Natural killer cell (primary cell): ENCODE data around the gene NKX1-2. TPM values are rescaled to one million over a fixed set of nuclear protein-coding genes. Genes with fewer than 3 reads are reported as not detected.

ENCODE experiments used
- ATAC-seq, 3 donors: fragments of 150-1000 bp in 2 of 3; fragments of 200-7000 bp in 1 of 3; cut with Tn5 transposase; 1 replicate in 1 of 3; 2 replicates in 2 of 3; pipeline ENCODE4 v1.10.0; 2021; ENCODE audit warnings: mild to moderate bottlenecking in 2 of 3, moderate library complexity in 2 of 3
- DNase-seq, 2 donors: peaks; one replicate each; pipeline versions ENCODE4 v3.0.0 to v3.0.0-alpha.2; 2013 to 2021; ENCODE audit warnings: mixed read lengths in 1 of 2
- H3K27ac ChIP-seq: one replicate; pipeline ENCODE4 v1.5.1; 2013; ENCODE audit warnings: mild to moderate bottlenecking, low read length
- H3K27me3 ChIP-seq: one replicate; pipeline ENCODE4 v1.6.1; 2013; ENCODE audit warnings: low read length; ENCODE audit not compliant: control insufficient read depth, insufficient read depth
- H3K36me3 ChIP-seq: one replicate; pipeline ENCODE4 v1.6.1; 2013; ENCODE audit warnings: low read length; ENCODE audit not compliant: control insufficient read depth, insufficient read depth
- H3K4me1 ChIP-seq: one replicate; pipeline ENCODE4 v1.6.1; 2013; ENCODE audit warnings: low read length; ENCODE audit not compliant: control insufficient read depth, insufficient read depth
- H3K4me3 ChIP-seq: one replicate; pipeline ENCODE4 v1.5.1; 2013; ENCODE audit warnings: low read length
- H3K9me3 ChIP-seq: one replicate; pipeline ENCODE4 v1.6.1; 2013; ENCODE audit warnings: low read length; ENCODE audit not compliant: control insufficient read depth, insufficient read depth
- H3K27ac Mint-ChIP-seq, 2 donors: one replicate each; pipeline ENCODE4 v1.8.0; 2022; ENCODE audit warnings: mild to moderate bottlenecking in 2 of 2, mixed read lengths in 2 of 2, moderate library complexity in 1 of 2
- H3K27me3 Mint-ChIP-seq, 2 donors: one replicate each; pipeline ENCODE4 v1.8.0; 2022; ENCODE audit warnings: low read depth in 2 of 2, mixed read lengths in 2 of 2
- H3K36me3 Mint-ChIP-seq: one replicate; pipeline ENCODE4 v1.8.0; 2022; ENCODE audit warnings: mixed read lengths
- H3K4me1 Mint-ChIP-seq, 2 donors: one replicate each; pipeline ENCODE4 v1.8.0; 2022; ENCODE audit warnings: mixed read lengths in 2 of 2
- H3K4me3 Mint-ChIP-seq: one replicate; pipeline ENCODE4 v1.8.0; 2022; ENCODE audit warnings: mild to moderate bottlenecking, moderate library complexity, mixed read lengths
- H3K9me3 Mint-ChIP-seq, 2 donors: one replicate each; pipeline ENCODE4 v1.8.0; 2022; ENCODE audit warnings: mixed read lengths in 2 of 2
- CTCF ChIP-seq: fragments of 200-600 bp; IDR thresholded peaks from one replicate; pipeline ENCODE4 v1.8.0; 2022; ENCODE audit warnings: antibody characterized with exemption
- WGBS: methylation state at CpG from one replicate; pipeline ENCODE4 v1.1.7; 2013; ENCODE audit warnings: missing lambda C conversion rate; ENCODE audit not compliant: insufficient coverage; 5-methylcytosine and 5-hydroxymethylcytosine counted together
- intact Hi-C: fragments of 100-400 bp; cut with micrococcal nuclease; formaldehyde crosslinking; loops from one replicate; pipeline ENCODE4 v1.14.2; 2022
- total RNA-seq, 4 donors: library from RNA; stranded (reverse); fragments of 120-200 nt in 1 of 4; gene quantifications; one replicate each; pipeline versions ENCODE4 v1.2.3 to v1.2.4, GENCODE V29; 2013 to 2022

Gene NKX1-2
- total RNA-seq, 3 donors from 2014 or later (not counting 1 experiment from before 2014, with no cell fraction given): not detected

DNA sequence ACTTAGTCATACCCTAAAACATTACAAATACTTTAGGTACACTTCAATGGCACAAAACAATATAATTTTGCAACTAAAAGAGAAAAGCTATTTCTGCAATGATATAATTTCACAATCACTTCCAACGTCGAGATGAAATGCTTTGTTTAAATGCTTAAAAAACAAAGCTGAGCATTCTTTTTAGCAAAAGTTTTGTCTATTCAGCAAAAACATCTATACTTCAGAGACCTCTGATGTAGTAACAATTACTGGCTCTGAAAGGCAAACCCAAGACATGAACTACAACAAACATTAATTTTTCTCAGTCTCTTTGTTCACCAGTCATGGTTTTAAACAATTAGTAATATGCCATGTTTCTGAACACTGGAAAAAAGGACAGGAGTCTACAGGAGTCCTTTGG lies 47.6 kb downstream of the NKX1-2 start:
- H3K4me1 Mint-ChIP-seq: peaks cover 10% of the 10 kb centered on the region in 2 donors
- no peaks in the 10 kb centered on the region for H3K27me3 ChIP-seq
- H3K36me3 ChIP-seq: peaks cover 38% of the 10 kb centered on the region
- H3K27me3 Mint-ChIP-seq: no peaks in the 10 kb centered on the region
- H3K27ac Mint-ChIP-seq: no peak overlapping the region
- H3K4me3 Mint-ChIP-seq: no peak overlapping the region
- intact Hi-C loops: no loop called here
- TF ChIP-seq CTCF: no peak
- DNase-seq (no peak), ATAC-seq (no peak)
- H3K36me3 Mint-ChIP-seq: no peaks in the 10 kb centered on the region
- peaks cover 6% of the 10 kb centered on the region for H3K4me1 ChIP-seq
- 94% methylated on average over 2 of the region's 2 CpGs for WGBS
- H3K4me3 ChIP-seq: no peak overlapping the region
- no peaks in the 10 kb centered on the region for H3K9me3 Mint-ChIP-seq
- H3K9me3 ChIP-seq: no peaks in the 10 kb centered on the region
- H3K27ac ChIP-seq: no peak overlapping the region

- peaks cover 38% of the 10 kb centered on the region for H3K36me3 ChIP-seq
- DNase-seq (no peak), ATAC-seq (no peak)
- H3K4me3 ChIP-seq: no peak overlapping the region
- intact Hi-C loops: no loop called here
- Mint-ChIP-seq H3K27me3 (no peaks in the 10 kb centered on the region), H3K4me1 (peaks cover 10% of the 10 kb centered on the region in 2 donors), H3K9me3 (no peaks in the 10 kb centered on the region), H3K4me3 (no peak overlapping the region), H3K27ac (no peak overlapping the region), H3K36me3 (no peaks in the 10 kb centered on the region)
- no peaks in the 10 kb centered on the region for H3K27me3 ChIP-seq
- TF ChIP-seq CTCF: no peak
- H3K4me1 ChIP-seq: peaks cover 6% of the 10 kb centered on the region
- H3K9me3 ChIP-seq: no peaks in the 10 kb centered on the region
- no peak overlapping the region for H3K27ac ChIP-seq
- WGBS: 99% methylated on average over 5 of the region's 5 CpGs
Observed at GRCh38 chr10:124401633-124402032, 48.2 kb downstream of the NKX1-2 start.

Other genes with a start within 250 kb of the NKX1-2 start
- 10 to 100 TPM; 35.8 to 60.9 (median 48.4) TPM for gene OAT, start 31.1 kb downstream of the NKX1-2 start, total RNA-seq
- 10 to 100 TPM; 12.3 to 19.3 (median 14.8) TPM for gene LHPP, start 11.8 kb upstream of the NKX1-2 start, total RNA-seq